Activated T-cell treated with anti-CD3 and anti-CD28 coated beads, Interleukin-2, amount 50 U/mL, for 1 hour (primary cell): Measurements from ENCODE around the gene SLC35E1.
"Not testable (repeated sequence)": the region's sequence is repeated elsewhere in the genome, so short reads cannot be mapped to it uniquely, and the experiment has no call there.

Source experiments
- DNase-seq: peaks from one replicate; pipeline ENCODE4 v3.0.0-alpha.2; 2020

Gene SLC35E1

GRCh38 chr19:16520986-16521624 is 51.1 kb downstream of the SLC35E1 start:
- DNase-seq: no peak

DNA sequence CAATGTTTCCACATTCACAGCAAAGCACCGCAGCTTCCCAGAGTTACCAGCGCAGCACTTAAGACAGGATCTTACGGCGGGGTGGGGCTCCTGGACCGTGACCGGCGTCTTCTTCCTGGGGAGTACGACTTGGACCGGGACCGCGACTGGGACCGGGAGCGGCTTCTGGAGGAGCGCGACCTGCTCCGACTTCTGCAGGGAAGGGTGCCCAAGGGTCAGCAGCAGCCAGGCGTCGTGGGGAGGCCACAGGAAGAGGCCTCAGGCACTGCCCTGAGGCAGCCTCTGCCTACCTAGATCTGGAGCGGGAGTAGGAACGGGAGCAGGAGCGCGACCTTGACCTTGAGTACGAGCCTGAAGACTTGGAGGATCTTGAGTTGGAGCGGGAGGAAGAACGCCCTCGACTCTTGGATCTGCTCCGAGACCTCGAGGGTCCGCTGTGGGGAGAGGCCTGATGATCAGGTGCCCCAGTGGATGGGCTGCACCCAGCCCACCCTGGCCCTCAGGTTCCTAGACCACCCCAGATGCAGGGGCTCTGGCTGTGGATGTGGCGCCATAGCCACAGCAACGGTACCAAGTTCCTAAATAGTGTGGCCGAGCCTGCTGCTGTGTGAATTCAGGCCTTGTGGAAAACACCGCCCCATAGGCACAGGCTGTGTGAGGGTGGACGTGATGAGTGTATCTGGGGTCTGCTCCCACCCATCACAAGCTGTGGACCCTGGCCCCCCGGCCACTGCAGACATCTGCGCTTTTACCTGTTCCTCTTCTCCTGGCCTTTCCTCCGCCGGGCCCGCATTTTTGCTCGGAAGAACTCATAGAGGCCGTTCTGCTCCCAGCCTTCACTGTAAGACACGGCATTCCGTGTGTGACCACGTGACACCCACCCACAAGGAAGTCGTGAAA is 51.9 kb downstream of the SLC35E1 start:
- no peak for DNase-seq

GRCh38 chr19:16519230-16519687 is 53.0 kb downstream of the SLC35E1 start:
- DNase-seq: no peak

DNA sequence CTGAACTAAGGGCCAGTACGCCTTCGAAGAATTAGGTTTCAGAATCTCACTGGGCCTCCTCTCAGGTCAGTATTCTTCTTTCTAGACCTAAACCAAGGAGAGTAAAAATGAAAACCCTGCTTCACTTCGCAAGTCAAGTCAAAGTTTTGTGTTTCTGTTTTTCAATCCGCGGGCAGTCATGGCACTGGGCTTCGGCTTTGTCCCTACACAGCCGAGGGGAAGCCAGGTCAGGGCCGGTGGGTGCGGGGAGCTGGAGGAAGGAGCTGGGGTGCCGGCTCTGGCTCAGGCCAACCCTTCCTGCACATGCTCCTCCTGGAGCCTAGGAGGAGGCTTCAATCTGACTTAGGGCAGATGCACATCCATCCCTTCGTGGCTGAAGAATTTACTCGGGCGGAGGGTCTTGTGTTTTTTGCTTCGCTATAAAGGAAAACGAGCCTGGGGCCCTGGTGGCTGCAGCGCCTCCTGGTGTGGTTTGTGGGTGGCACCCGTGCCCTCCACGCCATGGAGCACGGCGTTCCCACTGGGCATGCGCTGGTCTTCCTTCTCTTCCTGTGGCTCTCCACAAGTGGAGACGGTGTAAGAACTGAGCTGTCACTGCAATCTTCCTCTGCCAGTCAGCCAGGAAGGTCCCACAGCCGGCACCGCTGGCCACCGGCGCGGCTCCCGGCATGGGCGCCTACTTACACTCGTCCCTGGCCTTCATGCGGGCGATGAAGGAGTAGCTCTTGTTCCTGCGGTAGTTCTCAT is 53.6 kb downstream of the SLC35E1 start:
- no peak for DNase-seq

DNA sequence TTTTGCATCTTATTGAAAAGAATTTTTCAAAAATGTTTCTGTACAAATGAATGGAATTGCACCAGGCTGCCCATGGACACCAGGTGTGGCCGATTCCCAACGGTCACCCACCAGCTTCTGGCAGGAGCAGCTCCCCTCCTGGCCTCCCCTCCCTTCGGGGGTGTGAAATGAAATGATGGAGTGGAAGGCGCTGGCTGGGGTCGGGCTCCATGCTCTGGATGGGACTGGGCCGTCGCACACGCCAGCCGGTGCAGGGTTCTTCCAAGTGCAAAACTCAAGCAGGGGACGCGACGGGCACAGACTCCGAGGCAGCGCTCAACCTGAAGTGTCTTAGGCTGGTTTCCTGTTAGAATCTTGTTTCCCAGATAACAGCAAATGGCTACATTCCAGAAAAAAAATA is 54.2 kb downstream of the SLC35E1 start:
- no peak for DNase-seq

- no peak for DNase-seq
These were observed 55.1 kb downstream of the SLC35E1 start for GRCh38 chr19:16516923-16517610.

DNA sequence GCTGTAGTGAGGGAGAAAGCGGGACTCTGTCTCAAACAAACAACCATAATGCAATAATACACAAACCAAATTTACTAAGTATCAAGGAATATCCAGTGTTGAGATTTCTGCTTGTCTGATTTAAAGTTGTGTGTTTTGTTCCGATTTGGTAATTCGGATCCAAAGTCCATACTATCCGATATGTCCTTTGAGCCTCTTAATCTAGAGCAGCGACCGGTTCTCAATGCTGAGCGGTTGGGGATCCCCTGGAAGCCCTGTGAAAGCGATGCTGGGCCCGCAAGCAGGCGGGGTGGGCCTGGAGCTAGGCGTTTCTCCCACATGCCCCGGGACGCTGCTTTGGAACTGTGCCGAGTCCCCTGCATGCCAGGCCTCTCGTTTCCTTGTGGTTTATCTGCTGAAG is 55.8 kb downstream of the SLC35E1 start:
- no peak for DNase-seq

DNA sequence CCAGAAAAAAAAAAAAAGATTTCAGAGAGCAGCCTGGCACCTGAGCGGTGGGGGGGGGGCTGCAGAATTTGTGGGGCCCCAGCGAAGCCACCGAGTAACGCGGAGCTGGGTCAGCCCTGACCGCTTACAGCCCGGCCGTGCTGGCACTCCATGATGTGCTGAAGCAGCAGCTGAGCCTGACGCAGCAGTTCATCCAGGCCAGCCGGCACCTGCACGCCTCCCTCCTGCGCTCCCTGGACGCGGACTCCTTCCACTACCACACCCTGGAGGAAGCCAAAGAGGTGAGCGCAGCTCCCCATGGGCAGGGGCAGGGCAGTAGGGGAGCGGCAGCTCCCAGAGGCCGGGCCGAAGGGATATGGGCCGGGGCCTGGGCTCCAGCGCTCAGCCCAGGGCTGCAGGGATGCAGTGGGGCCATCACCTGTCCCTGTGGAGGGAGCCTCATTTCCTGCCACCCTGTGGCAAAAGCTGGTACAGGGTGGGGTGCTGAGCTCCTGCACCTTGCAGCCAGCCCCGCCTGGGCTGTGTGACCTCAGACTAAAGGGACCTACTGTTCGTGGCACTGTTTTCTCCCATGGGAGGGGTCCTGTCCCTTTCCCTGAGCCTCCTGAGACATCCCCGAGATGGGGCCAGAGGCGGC is 57.7 kb downstream of the SLC35E1 start:
- no peak for DNase-seq

GRCh38 chr19:16512611-16513010 is 59.6 kb downstream of the SLC35E1 start:
- DNase-seq: not testable (repeated sequence)

DNA sequence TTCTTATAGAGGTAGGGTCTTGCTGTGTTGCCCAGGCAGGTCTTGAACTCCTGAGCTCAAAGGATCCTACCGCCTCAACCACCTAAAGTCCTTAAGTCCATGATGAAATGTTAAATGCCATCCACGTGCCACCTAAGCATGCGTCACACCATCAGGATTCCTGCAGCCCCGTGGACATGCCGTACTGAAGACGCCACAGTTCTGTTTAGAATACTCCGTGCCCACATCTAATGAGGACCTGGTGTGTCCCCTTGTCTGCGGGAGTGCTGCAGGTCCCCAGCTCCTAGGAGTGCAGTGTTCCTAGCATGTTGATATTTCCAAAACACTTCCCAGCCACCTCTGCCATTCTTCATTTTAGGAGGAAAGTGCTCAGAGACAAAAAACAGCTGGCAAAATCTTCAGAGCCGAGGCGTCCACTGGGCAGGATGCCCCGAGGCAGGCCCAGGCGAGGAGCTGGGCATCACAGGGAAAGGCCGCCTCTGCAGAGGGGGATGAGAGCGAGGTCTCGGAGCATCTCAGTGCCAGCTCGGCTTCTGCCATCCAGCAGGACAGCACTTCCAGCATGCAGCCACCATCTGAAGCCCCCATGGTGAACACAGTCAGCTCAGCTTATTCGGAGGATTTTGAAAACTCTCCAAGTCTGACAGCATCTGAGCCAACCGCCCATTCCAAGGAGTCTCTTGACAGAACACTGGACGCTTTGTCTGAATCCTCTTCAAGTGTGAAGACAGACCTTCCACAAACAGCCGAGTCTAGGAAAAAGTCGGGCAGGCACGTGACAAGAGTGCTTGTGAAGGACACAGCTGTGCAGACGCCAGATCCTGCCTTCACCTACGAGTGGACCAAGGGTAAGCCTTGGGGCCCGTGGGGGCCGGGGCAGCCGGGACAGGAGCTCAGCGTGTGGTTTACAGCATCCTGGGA is 62.8 kb downstream of the SLC35E1 start:
- no peak for DNase-seq

GRCh38 chr19:16508546-16508945 is 63.7 kb downstream of the SLC35E1 start:
- no peak for DNase-seq

- no peak for DNase-seq
These were observed 65.3 kb downstream of the SLC35E1 start for GRCh38 chr19:16506961-16507360.

- not testable (repeated sequence) for DNase-seq
These were observed 66.1 kb downstream of the SLC35E1 start for GRCh38 chr19:16506161-16506560.

DNA sequence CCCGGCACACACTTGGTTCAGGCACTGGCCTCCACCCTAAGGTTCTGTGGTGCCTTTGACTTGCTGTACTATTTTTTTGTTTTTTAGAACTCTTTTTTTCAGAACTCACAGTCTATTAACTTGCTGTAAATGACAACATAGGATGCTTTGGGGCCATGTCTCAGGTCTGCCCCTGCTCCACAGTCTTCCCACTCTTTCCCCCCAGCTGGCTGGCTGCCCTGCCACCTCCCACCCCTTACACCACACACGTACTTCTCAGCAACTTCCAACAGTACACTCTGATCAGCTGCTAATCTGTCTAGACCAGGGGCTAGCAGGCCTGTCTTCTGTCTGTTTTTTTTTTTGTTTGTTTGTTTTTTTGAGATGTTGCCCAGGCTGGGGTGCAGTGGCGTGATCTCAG is 67.9 kb downstream of the SLC35E1 start:
- DNase-seq: no peak
